ENCODE results near the gene UBP1.
"Not testable (repeated sequence)": the region's sequence is repeated elsewhere in the genome, so short reads cannot be mapped to it uniquely, and the experiment has no call there.

The UBP1 gene

GRCh38 chr3:33437556-33438283 is 2.5 kb downstream of the UBP1 start:
- Histone ChIP-seq H3K9ac (ENCODE audit: low read length in 5 of 5) (peak overlapping the region; percentile 65 to 94 (median 87)), H3K27ac (ENCODE audit: low read depth, low read length) (peak overlapping the region; percentile 96), H3K9me3 (ENCODE audit: control insufficient read depth in 5 of 5, low read length in 5 of 5) (no peaks in the 10 kb centered on the region), H3K27me3 (ENCODE audit: control insufficient read depth in 5 of 5, insufficient read depth in 4 of 5, low read length in 5 of 5) (no peaks in the 10 kb centered on the region), H3K4me3 (ENCODE audit: low read depth in 1 of 5, low read length in 5 of 5) (peak overlapping the region; percentile 29 to 92 (median 83)), H3K4me1 (ENCODE audit: control insufficient read depth in 5 of 5, insufficient read depth in 5 of 5, low read length in 5 of 5) (peaks cover 5 to 49% (median 38%) of the 10 kb centered on the region in 5 donors), H3K36me3 (ENCODE audit: control insufficient read depth in 5 of 5, insufficient read depth in 5 of 5, low read length in 5 of 5) (no peaks in the 10 kb centered on the region)

GRCh38 chr3:33433843-33434242 is 6.4 kb downstream of the UBP1 start:
- H3K9ac ChIP-seq (ENCODE audit: low read length in 5 of 5), result no peak overlapping the region
- no peaks in the 10 kb centered on the region for H3K27me3 ChIP-seq (ENCODE audit: control insufficient read depth in 5 of 5, insufficient read depth in 4 of 5, low read length in 5 of 5)
- H3K4me3 ChIP-seq (ENCODE audit: low read depth in 1 of 5, low read length in 5 of 5), result no peak overlapping the region
- H3K4me1 ChIP-seq (ENCODE audit: control insufficient read depth in 5 of 5, insufficient read depth in 5 of 5, low read length in 5 of 5), result peaks cover 2 to 57% (median 44%) of the 10 kb centered on the region in 5 donors
- peak overlapping the region; percentile 52 for H3K27ac ChIP-seq (ENCODE audit: low read depth, low read length)
- no peaks in the 10 kb centered on the region for H3K36me3 ChIP-seq (ENCODE audit: control insufficient read depth in 5 of 5, insufficient read depth in 5 of 5, low read length in 5 of 5)
- no peaks in the 10 kb centered on the region for H3K9me3 ChIP-seq (ENCODE audit: control insufficient read depth in 5 of 5, low read length in 5 of 5)

DNA sequence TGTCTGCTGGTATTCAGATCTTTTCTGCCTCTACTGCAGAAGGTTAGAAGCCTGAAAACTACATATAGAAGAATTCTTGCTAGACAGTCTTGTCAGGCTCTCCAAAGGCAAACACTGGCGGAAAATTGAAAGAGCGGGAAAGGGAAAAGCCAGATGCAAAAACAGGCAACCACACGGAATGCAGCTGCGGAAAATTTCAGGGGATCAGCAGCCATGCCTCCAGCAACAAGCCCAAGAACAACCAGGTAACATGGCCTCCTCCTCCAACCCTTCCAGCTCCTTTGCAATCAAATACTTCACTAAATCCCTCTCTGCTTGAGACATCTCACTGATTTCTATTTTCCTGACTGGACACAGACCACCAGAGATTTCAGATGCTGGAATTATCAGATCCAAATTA is 9.6 kb downstream of the UBP1 start:
- Histone ChIP-seq H3K27ac (ENCODE audit: low read depth, low read length) (peak overlapping the region; percentile 52), H3K4me1 (ENCODE audit: control insufficient read depth in 5 of 5, insufficient read depth in 5 of 5, low read length in 5 of 5) (peaks cover 0 to 39% (median 22%) of the 10 kb centered on the region in 5 donors), H3K36me3 (ENCODE audit: control insufficient read depth in 5 of 5, insufficient read depth in 5 of 5, low read length in 5 of 5) (no peaks in the 10 kb centered on the region), H3K4me3 (ENCODE audit: low read depth in 1 of 5, low read length in 5 of 5) (no peak overlapping the region), H3K9ac (ENCODE audit: low read length in 5 of 5) (no peak overlapping the region), H3K27me3 (ENCODE audit: control insufficient read depth in 5 of 5, insufficient read depth in 4 of 5, low read length in 5 of 5) (no peaks in the 10 kb centered on the region), H3K9me3 (ENCODE audit: control insufficient read depth in 5 of 5, low read length in 5 of 5) (no peaks in the 10 kb centered on the region)

DNA sequence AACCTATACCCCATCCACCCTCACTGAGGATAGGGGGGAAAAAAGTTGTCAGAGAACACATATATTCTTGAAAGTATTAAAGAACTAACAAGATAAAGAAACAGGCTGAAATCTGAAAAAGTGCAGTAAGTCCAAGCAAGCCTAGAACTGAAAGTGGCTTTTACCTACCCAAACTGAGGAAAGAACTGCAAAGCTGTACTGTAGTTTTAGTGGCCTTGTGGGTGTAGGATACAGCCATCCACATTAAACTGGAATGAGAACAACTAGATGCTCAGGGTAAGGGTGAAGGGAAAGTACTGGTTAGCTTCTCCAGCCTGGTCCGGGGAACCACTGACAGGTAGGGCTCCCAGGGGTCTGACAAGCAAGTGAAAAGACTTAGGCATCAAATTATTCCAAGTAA is 10.1 kb downstream of the UBP1 start:
- Histone ChIP-seq H3K4me3 (ENCODE audit: low read depth in 1 of 5, low read length in 5 of 5) (no peak overlapping the region), H3K27me3 (ENCODE audit: control insufficient read depth in 5 of 5, insufficient read depth in 4 of 5, low read length in 5 of 5) (no peaks in the 10 kb centered on the region), H3K9ac (ENCODE audit: low read length in 5 of 5) (peak overlapping the region in 1 of 5 donors; percentile 24), H3K9me3 (ENCODE audit: control insufficient read depth in 5 of 5, low read length in 5 of 5) (no peaks in the 10 kb centered on the region), H3K36me3 (ENCODE audit: control insufficient read depth in 5 of 5, insufficient read depth in 5 of 5, low read length in 5 of 5) (no peaks in the 10 kb centered on the region), H3K4me1 (ENCODE audit: control insufficient read depth in 5 of 5, insufficient read depth in 5 of 5, low read length in 5 of 5) (peaks cover 0 to 39% (median 22%) of the 10 kb centered on the region in 5 donors), H3K27ac (ENCODE audit: low read depth, low read length) (peak overlapping the region; percentile 52)

DNA sequence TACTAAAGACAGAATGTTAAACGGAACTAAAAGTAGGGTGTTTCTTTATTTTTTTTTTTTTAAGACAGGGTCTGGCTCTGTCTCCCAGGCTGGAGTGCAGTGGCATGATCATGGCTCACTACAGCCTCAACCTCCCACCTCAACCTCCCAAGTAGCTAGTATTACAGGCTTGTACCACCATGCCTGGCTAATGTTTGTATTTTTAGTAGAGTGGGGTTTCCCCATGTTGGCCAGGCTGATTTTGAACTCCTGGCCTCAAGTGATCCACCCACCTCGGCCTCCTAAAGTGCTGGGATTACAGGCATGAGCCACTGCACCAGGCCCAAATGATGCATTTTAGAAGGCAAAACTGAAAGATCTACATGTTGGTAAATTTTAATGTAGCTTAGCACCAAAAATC is 10.9 kb downstream of the UBP1 start:
- not testable (repeated sequence) for H3K27me3 ChIP-seq (ENCODE audit: control insufficient read depth in 5 of 5, insufficient read depth in 4 of 5, low read length in 5 of 5); H3K4me3 ChIP-seq (ENCODE audit: low read depth in 1 of 5, low read length in 5 of 5); H3K36me3 ChIP-seq (ENCODE audit: control insufficient read depth in 5 of 5, insufficient read depth in 5 of 5, low read length in 5 of 5); H3K9ac ChIP-seq (ENCODE audit: low read length in 5 of 5); H3K9me3 ChIP-seq (ENCODE audit: control insufficient read depth in 5 of 5, low read length in 5 of 5)
- Histone ChIP-seq H3K27ac (ENCODE audit: low read depth, low read length) (peak overlapping the region; percentile 19), H3K4me1 (ENCODE audit: control insufficient read depth in 5 of 5, insufficient read depth in 5 of 5, low read length in 5 of 5) (peaks cover 0 to 36% (median 22%) of the 10 kb centered on the region in 5 donors)

DNA sequence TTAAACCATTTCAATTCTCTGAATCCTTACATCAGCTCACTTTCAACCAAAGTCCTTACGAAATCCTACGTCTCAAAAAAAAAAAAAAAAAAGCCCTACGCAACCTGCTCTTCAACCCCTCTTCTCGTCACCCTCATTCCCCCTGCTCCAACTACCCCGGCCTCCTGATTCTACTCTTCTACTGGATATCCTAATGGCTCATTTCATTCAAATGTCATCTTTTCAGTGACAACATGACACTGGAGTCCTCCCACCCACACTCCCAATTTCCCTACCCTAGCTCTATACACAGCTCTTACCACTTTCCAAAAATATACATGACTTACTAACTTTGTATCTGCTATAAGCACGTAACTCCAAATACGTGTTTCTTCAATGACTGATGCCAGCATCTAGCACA is 11.5 kb downstream of the UBP1 start:
- H3K4me3 ChIP-seq (ENCODE audit: low read depth in 1 of 5, low read length in 5 of 5), result no peak overlapping the region
- H3K4me1 ChIP-seq (ENCODE audit: control insufficient read depth in 5 of 5, insufficient read depth in 5 of 5, low read length in 5 of 5), result peaks cover 0 to 35% (median 22%) of the 10 kb centered on the region in 5 donors
- no peaks in the 10 kb centered on the region for H3K9me3 ChIP-seq (ENCODE audit: control insufficient read depth in 5 of 5, low read length in 5 of 5)
- H3K36me3 ChIP-seq (ENCODE audit: control insufficient read depth in 5 of 5, insufficient read depth in 5 of 5, low read length in 5 of 5), result peaks cover 0 to 5% (median 3%) of the 10 kb centered on the region in 5 donors
- peak overlapping the region in 1 of 5 donors; percentile 44 for H3K9ac ChIP-seq (ENCODE audit: low read length in 5 of 5)
- H3K27ac ChIP-seq (ENCODE audit: low read depth, low read length), result peak overlapping the region; percentile 19
- H3K27me3 ChIP-seq (ENCODE audit: control insufficient read depth in 5 of 5, insufficient read depth in 4 of 5, low read length in 5 of 5), result no peaks in the 10 kb centered on the region

GRCh38 chr3:33426630-33427317 is 13.4 kb downstream of the UBP1 start:
- no peaks in the 10 kb centered on the region for H3K27me3 ChIP-seq (ENCODE audit: control insufficient read depth in 5 of 5, insufficient read depth in 4 of 5, low read length in 5 of 5)
- H3K27ac ChIP-seq (ENCODE audit: low read depth, low read length), result no peak overlapping the region
- H3K4me3 ChIP-seq (ENCODE audit: low read depth in 1 of 5, low read length in 5 of 5), result no peak overlapping the region
- H3K9me3 ChIP-seq (ENCODE audit: control insufficient read depth in 5 of 5, low read length in 5 of 5), result no peaks in the 10 kb centered on the region
- peaks cover 0 to 29% (median 14%) of the 10 kb centered on the region in 5 donors for H3K4me1 ChIP-seq (ENCODE audit: control insufficient read depth in 5 of 5, insufficient read depth in 5 of 5, low read length in 5 of 5)
- H3K36me3 ChIP-seq (ENCODE audit: control insufficient read depth in 5 of 5, insufficient read depth in 5 of 5, low read length in 5 of 5), result peaks cover 3 to 10% (median 6%) of the 10 kb centered on the region in 5 donors
- no peak overlapping the region for H3K9ac ChIP-seq (ENCODE audit: low read length in 5 of 5)

- peaks cover 0 to 24% (median 13%) of the 10 kb centered on the region in 5 donors for H3K4me1 ChIP-seq (ENCODE audit: control insufficient read depth in 5 of 5, insufficient read depth in 5 of 5, low read length in 5 of 5)
- H3K36me3 ChIP-seq (ENCODE audit: control insufficient read depth in 5 of 5, insufficient read depth in 5 of 5, low read length in 5 of 5), result peaks cover 7 to 14% (median 10%) of the 10 kb centered on the region in 5 donors
- H3K9me3 ChIP-seq (ENCODE audit: control insufficient read depth in 5 of 5, low read length in 5 of 5), result no peaks in the 10 kb centered on the region
- H3K27ac ChIP-seq (ENCODE audit: low read depth, low read length), result no peak overlapping the region
- no peak overlapping the region for H3K4me3 ChIP-seq (ENCODE audit: low read depth in 1 of 5, low read length in 5 of 5)
- H3K9ac ChIP-seq (ENCODE audit: low read length in 5 of 5), result no peak overlapping the region
- no peaks in the 10 kb centered on the region for H3K27me3 ChIP-seq (ENCODE audit: control insufficient read depth in 5 of 5, insufficient read depth in 4 of 5, low read length in 5 of 5)
Observed at GRCh38 chr3:33426068-33426467, 14.1 kb downstream of the UBP1 start.

- Histone ChIP-seq H3K4me3 (ENCODE audit: low read depth in 1 of 5, low read length in 5 of 5) (no peak overlapping the region), H3K27me3 (ENCODE audit: control insufficient read depth in 5 of 5, insufficient read depth in 4 of 5, low read length in 5 of 5) (no peaks in the 10 kb centered on the region), H3K9ac (ENCODE audit: low read length in 5 of 5) (no peak overlapping the region), H3K9me3 (ENCODE audit: control insufficient read depth in 5 of 5, low read length in 5 of 5) (no peaks in the 10 kb centered on the region), H3K36me3 (ENCODE audit: control insufficient read depth in 5 of 5, insufficient read depth in 5 of 5, low read length in 5 of 5) (peaks cover 9 to 20% (median 11%) of the 10 kb centered on the region in 5 donors), H3K27ac (ENCODE audit: low read depth, low read length) (no peak overlapping the region), H3K4me1 (ENCODE audit: control insufficient read depth in 5 of 5, insufficient read depth in 5 of 5, low read length in 5 of 5) (peaks cover 0 to 21% (median 11%) of the 10 kb centered on the region in 5 donors)
Observed at GRCh38 chr3:33425453-33425852, 14.8 kb downstream of the UBP1 start.
